ENCODE measurements around the gene ANO1. TPM values are rescaled to one million over a fixed set of nuclear protein-coding genes. Genes with fewer than 3 reads are reported as not detected.

ANO1 gene
- total RNA-seq, 2 donors from 2014 or later: 7.3 to 23.1 TPM

DNA sequence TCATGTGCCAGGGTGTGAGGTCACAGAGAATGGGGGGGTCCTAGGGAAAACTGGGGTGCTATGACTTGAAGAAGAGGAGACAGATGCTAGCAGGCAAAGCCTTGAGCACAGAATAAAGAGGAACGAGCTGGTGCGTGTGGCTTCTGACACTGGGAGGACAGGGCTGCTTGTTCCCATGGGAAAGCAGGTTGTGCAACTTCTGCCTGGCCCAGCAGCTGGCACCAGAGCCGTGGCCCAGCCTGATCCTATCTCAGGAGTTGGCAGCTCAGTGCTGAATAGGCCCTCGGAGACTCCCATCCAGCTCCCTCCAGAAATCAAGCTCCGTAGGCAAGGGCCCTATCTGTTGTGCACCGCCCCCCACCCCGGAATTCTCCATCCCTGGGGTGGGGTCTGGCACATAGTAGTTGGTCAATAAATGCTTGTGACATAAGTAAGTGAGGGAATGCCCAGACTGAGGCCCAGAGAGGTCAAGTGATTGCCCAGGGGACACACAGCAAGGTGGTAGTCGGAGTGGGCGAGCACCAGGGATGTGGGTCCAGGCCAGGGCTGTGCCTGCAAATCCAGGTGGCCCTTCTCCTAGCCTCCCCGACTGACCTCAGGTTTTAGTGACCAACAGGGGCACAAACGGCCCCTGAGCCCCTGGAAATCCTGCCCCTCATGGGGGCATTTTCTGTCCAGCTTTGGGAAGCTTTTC lies 105.5 kb downstream of the ANO1 start:
- TF ChIP-seq, protein P1, sequence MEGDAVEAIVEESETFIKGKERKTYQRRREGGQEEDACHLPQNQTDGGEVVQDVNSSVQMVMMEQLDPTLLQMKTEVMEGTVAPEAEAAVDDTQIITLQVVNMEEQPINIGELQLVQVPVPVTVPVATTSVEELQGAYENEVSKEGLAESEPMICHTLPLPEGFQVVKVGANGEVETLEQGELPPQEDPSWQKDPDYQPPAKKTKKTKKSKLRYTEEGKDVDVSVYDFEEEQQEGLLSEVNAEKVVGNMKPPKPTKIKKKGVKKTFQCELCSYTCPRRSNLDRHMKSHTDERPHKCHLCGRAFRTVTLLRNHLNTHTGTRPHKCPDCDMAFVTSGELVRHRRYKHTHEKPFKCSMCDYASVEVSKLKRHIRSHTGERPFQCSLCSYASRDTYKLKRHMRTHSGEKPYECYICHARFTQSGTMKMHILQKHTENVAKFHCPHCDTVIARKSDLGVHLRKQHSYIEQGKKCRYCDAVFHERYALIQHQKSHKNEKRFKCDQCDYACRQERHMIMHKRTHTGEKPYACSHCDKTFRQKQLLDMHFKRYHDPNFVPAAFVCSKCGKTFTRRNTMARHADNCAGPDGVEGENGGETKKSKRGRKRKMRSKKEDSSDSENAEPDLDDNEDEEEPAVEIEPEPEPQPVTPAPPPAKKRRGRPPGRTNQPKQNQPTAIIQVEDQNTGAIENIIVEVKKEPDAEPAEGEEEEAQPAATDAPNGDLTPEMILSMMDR (IDR thresholded peaks at IDR 0.05): no peak
- TF ChIP-seq POLR2A (IDR thresholded peaks at IDR 0.05): no peak
- H3K27ac ChIP-seq: no peak overlapping the region
- no peaks in the 10 kb centered on the region for H3K9me3 ChIP-seq
- H3K4me1 ChIP-seq: no peaks in the 10 kb centered on the region
- H3K36me3 ChIP-seq (replicated peaks in 1 of 2; ENCODE audit: insufficient read depth in 1 of 2, low read depth in 2 of 2): no peaks in the 10 kb centered on the region
- no peaks in the 10 kb centered on the region for H3K27me3 ChIP-seq
- intact Hi-C loops (cut with DNase I): loop anchor here (10.0 kb wide), 1 partner anchor 489 kb away; no protein-coding TSS in a partner anchor
- H3K4me3 ChIP-seq: no peak overlapping the region
- ATAC-seq: peak; percentile 56
- WGBS, 2 donors: 29 to 45% methylated on average over 11 of the region's 11 CpGs
- peak in 2 of 4 donors; percentile 20 to 34 for DNase-seq

DNA sequence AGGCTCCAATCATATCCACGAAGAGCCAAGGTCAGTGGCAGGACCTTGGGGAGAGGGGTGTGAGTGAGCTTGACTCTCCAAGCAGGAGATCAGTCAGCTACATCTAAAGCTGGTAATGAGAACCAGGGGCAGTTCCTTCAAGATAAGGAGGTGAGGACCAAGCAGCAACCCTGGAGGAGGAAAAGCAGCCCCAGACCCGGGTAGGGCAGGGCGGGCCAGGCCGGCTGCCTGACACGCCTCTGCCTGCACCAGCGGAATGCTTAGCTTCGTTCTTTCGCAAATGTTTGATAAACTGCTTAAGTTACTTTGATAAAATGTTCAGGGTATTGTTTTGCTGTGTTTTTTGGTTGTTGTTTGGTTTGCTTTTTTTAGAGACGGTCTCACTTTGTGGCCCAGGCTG lies 106.3 kb downstream of the ANO1 start:
- H3K27me3 ChIP-seq: no peaks in the 10 kb centered on the region
- no peaks in the 10 kb centered on the region for H3K9me3 ChIP-seq
- WGBS, 2 donors: 77 to 83% methylated on average over 9 of the region's 9 CpGs
- intact Hi-C loops (cut with DNase I): loop anchor here (10.0 kb wide), 1 partner anchor 490 kb away; no protein-coding TSS in a partner anchor
- no peak overlapping the region for H3K4me3 ChIP-seq
- DNase-seq (no peak), ATAC-seq (no peak)
- H3K4me1 ChIP-seq: no peaks in the 10 kb centered on the region
- H3K36me3 ChIP-seq (replicated peaks in 1 of 2; ENCODE audit: insufficient read depth in 1 of 2, low read depth in 2 of 2): no peaks in the 10 kb centered on the region
- TF ChIP-seq, protein P1 (IDR thresholded peaks at IDR 0.05): no peak
- no peak for TF ChIP-seq POLR2A (IDR thresholded peaks at IDR 0.05)
- H3K27ac ChIP-seq: no peak overlapping the region

DNA sequence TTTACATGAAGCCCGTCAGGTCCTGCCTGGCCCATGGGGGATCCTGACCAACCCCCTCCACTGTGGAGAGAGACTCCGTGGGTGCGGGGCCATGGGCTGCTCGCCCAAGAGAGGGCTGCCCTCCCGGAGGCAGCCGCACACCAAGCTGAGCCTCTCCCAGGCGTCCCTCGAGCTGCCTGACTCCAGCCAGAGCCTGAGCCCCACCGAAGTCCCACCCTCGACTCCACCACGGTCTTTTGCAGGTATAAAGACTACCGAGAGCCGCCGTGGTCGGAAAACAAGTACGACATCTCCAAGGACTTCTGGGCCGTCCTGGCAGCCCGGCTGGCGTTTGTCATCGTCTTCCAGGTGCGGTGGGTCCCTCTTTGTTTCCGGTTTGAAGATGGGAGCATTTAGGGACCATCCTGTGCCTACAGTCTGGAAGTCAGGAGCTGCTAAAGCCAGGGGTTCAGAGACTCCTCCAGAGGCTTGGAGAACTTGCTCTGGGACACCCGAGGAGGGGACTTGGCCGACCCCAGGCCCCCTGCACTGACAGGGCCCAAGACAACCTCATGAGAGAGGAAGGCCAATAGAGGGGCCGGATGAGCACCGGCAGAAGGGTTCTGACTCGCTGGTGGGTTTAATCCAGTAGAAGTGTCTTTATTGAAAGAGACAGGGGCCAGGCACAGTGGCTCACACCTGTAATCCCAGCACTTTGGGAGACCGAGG lies 107.4 kb downstream of the ANO1 start:
- Histone ChIP-seq H3K4me3 (no peak overlapping the region), H3K4me1 (no peaks in the 10 kb centered on the region), H3K27ac (no peak overlapping the region), H3K36me3 (replicated peaks in 1 of 2; ENCODE audit: insufficient read depth in 1 of 2, low read depth in 2 of 2) (no peaks in the 10 kb centered on the region), H3K9me3 (no peaks in the 10 kb centered on the region), H3K27me3 (no peaks in the 10 kb centered on the region)
- no peak for TF ChIP-seq POLR2A (IDR thresholded peaks at IDR 0.05)
- TF ChIP-seq, protein P1 (IDR thresholded peaks at IDR 0.05): no peak
- DNase-seq (no peak), ATAC-seq (no peak)
- 76 to 77% methylated on average over 20 to 27 of the region's 28 CpGs for WGBS, 2 donors
- intact Hi-C loops (cut with DNase I): loop anchor here (10.0 kb wide), 1 partner anchor 491 kb away; no protein-coding TSS in a partner anchor

DNA sequence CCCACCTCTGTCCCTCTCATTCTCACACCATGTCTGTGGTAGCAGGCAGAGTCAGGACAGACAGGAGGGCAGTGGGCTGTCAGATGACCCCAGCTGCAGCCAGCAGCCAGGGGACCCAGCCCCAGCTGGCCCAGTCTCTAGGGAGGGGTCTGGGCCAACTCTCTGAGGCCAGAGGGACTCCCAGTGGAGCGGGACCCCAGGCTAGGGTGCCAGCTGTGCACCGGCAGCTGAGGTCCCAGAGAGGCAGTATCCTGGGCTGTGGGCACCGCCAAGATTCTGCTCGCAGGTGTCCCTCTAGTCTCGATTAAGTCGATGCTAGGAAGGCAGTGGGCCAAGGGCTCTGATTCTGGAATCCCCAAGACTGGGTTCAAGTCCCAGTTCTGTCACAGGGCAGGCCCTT lies 108.3 kb downstream of the ANO1 start:
- TF ChIP-seq, protein P1 (IDR thresholded peaks at IDR 0.05): no peak
- TF ChIP-seq POLR2A (IDR thresholded peaks at IDR 0.05): no peak
- no peaks in the 10 kb centered on the region for H3K9me3 ChIP-seq
- H3K36me3 ChIP-seq (replicated peaks in 1 of 2; ENCODE audit: insufficient read depth in 1 of 2, low read depth in 2 of 2): no peaks in the 10 kb centered on the region
- intact Hi-C loops (cut with DNase I): loop anchor here (10.0 kb wide), 1 partner anchor 492 kb away; no protein-coding TSS in a partner anchor
- WGBS, 2 donors: 68 to 81% methylated on average over 5 to 6 of the region's 6 CpGs
- DNase-seq: no peak
- H3K4me1 ChIP-seq: no peaks in the 10 kb centered on the region
- H3K27me3 ChIP-seq: no peaks in the 10 kb centered on the region
- ATAC-seq: no peak
- no peak overlapping the region for H3K4me3 ChIP-seq
- no peak overlapping the region for H3K27ac ChIP-seq
